Panc1 (cell line): ENCODE measurements around the gene TBCD. TPM values are rescaled to one million over a fixed set of nuclear protein-coding genes. Genes with fewer than 3 reads are reported as not detected.

Source experiments
- ATAC-seq: fragments of 200-7000 bp; cut with Tn5 transposase; 2 replicates; pipeline ENCODE4 v1.9.1; 2020; ENCODE audit warnings: mild to moderate bottlenecking, moderate library complexity
- BruUV-seq: library from RNA; stranded (reverse); fragments of 400-500 nt; replicated peaks from 2 replicates; lab custom pipeline; 2021; lab: Mats Ljungman, UMichigan
- CTCF ChIA-PET: fragments of 300-600 bp; sonication (Branson Sonifier 250); formaldehyde crosslinking; loops from one replicate; lab custom pipeline; 2022; ENCODE audit warnings: antibody characterized with exemption; lab: Charles Lee
- POLR2A ChIA-PET: fragments of 300-600 bp; sonication (Branson Sonifier 250); formaldehyde crosslinking; loops from one replicate; lab custom pipeline; 2022; ENCODE audit warnings: antibody characterized with exemption; lab: Charles Lee
- DNase-seq: peaks from one replicate; pipeline ENCODE4 v3.0.0-alpha.2; 2010; ENCODE audit warnings: low read depth, low spot score
- H3K27ac ChIP-seq: 2 replicates; pipeline ENCODE4 v1.5.1; 2011; ENCODE audit warnings: mild to moderate bottlenecking, low read length, inconsistent platforms
- H3K27me3 ChIP-seq: fragments of 200-500 bp; sonication (Bioruptor generic); 2 replicates; pipeline ENCODE4 v1.6.0; 2014; ENCODE audit warnings: low read length, inconsistent platforms; ENCODE audit not compliant: control insufficient read depth, insufficient read depth
- H3K36me3 ChIP-seq: fragments of 200-500 bp; sonication (Bioruptor generic); 2 replicates; pipeline ENCODE4 v1.5.1; 2014; ENCODE audit warnings: inconsistent platforms, mild to moderate bottlenecking, low read length, moderate library complexity; ENCODE audit not compliant: control insufficient read depth, insufficient read depth
- H3K4me1 ChIP-seq: 2 replicates; pipeline ENCODE4 v1.5.1; 2011; ENCODE audit warnings: inconsistent platforms, mild to moderate bottlenecking, low read length, moderate library complexity; ENCODE audit not compliant: control insufficient read depth, insufficient read depth
- H3K4me3 ChIP-seq, 2 experiments: 2 replicates each; pipeline ENCODE4 v1.5.1; 2011 to 2012; ENCODE audit warnings: low read depth in 2 of 2, low read length in 2 of 2, mild to moderate bottlenecking in 2 of 2, inconsistent platforms in 1 of 2, moderate library complexity in 1 of 2
- H3K9me3 ChIP-seq: fragments of 200-500 bp; sonication (Bioruptor generic); 2 replicates; pipeline ENCODE4 v1.5.1; 2014; ENCODE audit warnings: low read depth, mild to moderate bottlenecking, inconsistent platforms, low read length, moderate library complexity; ENCODE audit not compliant: control insufficient read depth, insufficient read depth
- POLR2AphosphoS5 ChIP-seq: IDR thresholded peaks from 2 replicates; pipeline ENCODE4 v1.6.1; 2012; ENCODE audit warnings: mild to moderate bottlenecking, low read depth, low read length, moderate library complexity
- REST ChIP-seq, 2 experiments: IDR thresholded peaks; 2 replicates each; pipeline ENCODE4 v1.6.1; 2011 to 2012; ENCODE audit warnings: low read depth in 2 of 2, control low read depth in 1 of 2, low read length in 1 of 2, mild to moderate bottlenecking in 1 of 2, moderate library complexity in 1 of 2; ENCODE audit not compliant: insufficient read depth in 1 of 2
- SIN3A ChIP-seq: IDR thresholded peaks from 2 replicates; pipeline ENCODE4 v1.6.1; 2012; ENCODE audit warnings: low read depth, mild to moderate bottlenecking, low read length, moderate library complexity, borderline replicate concordance; ENCODE audit not compliant: insufficient read depth
- TCF7L2 ChIP-seq: IDR thresholded peaks from 2 replicates; pipeline ENCODE4 v1.6.1; 2011; ENCODE audit warnings: mild to moderate bottlenecking, low read depth, low read length, inconsistent platforms
- in situ Hi-C: cut with HindIII; loops from 2 replicates; pipeline ENCODE4 v1.10.0; 2016; ENCODE audit warnings: low sequenced_read_pairs, low pct_unique_long_range_greater_than_20kb
- intact Hi-C: fragments of 100-400 bp; cut with micrococcal nuclease; formaldehyde crosslinking; loops from one replicate; pipeline ENCODE4 v1.10.0; 2022; ENCODE audit not compliant: unreplicated experiment
- total RNA-seq: library from RNA; stranded (reverse); gene quantifications from one replicate; pipeline ENCODE4 v1.2.1, GENCODE V29; 2021; ENCODE audit not compliant: unreplicated experiment
- TF ChIP-seq, protein P1 (sequence below): fragments of 450-650 bp; IDR thresholded peaks from 2 replicates; pipeline ENCODE4 v1.5.1; 2017; ENCODE audit warnings: mild to moderate bottlenecking

The TBCD gene
- total RNA-seq, 1 experiment from 2014 or later = 186 TPM

GRCh38 chr17:82923366-82924113, 171.7 kb downstream of the TBCD start:
- TF ChIP-seq TCF7L2 (no peak), POLR2AphosphoS5 (no peak), REST (IDR thresholded peaks at IDR 0.05; ENCODE audit: insufficient read depth in 1 of 2, low read depth in 2 of 2, low read length in 1 of 2) (no peak), SIN3A (no peak)
- TF ChIP-seq, protein P1, sequence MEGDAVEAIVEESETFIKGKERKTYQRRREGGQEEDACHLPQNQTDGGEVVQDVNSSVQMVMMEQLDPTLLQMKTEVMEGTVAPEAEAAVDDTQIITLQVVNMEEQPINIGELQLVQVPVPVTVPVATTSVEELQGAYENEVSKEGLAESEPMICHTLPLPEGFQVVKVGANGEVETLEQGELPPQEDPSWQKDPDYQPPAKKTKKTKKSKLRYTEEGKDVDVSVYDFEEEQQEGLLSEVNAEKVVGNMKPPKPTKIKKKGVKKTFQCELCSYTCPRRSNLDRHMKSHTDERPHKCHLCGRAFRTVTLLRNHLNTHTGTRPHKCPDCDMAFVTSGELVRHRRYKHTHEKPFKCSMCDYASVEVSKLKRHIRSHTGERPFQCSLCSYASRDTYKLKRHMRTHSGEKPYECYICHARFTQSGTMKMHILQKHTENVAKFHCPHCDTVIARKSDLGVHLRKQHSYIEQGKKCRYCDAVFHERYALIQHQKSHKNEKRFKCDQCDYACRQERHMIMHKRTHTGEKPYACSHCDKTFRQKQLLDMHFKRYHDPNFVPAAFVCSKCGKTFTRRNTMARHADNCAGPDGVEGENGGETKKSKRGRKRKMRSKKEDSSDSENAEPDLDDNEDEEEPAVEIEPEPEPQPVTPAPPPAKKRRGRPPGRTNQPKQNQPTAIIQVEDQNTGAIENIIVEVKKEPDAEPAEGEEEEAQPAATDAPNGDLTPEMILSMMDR = no peak
- no peak for ATAC-seq
- in situ Hi-C loops (no loop called here), intact Hi-C loops (no loop called here)
- ChIA-PET CTCF (no interaction called here), POLR2A (no interaction called here)
- Histone ChIP-seq H3K9me3 (no peaks in the 10 kb centered on the region), H3K36me3 (peaks cover 8% of the 10 kb centered on the region), H3K4me1 (no peaks in the 10 kb centered on the region), H3K27ac (no peak overlapping the region), H3K4me3 (no peak overlapping the region), H3K27me3 (no peaks in the 10 kb centered on the region)
- no peak for DNase-seq
- no TSS peak for BruUV-seq

GRCh38 chr17:82924214-82924613, 172.3 kb downstream of the TBCD start:
- no peaks in the 10 kb centered on the region for H3K4me1 ChIP-seq
- peaks cover 8% of the 10 kb centered on the region for H3K36me3 ChIP-seq
- ATAC-seq (no peak), DNase-seq (no peak)
- H3K27ac ChIP-seq = no peak overlapping the region
- TF ChIP-seq SIN3A (no peak), REST (IDR thresholded peaks at IDR 0.05; ENCODE audit: insufficient read depth in 1 of 2, low read depth in 2 of 2, low read length in 1 of 2) (no peak), POLR2AphosphoS5 (no peak), TCF7L2 (no peak)
- TF ChIP-seq, protein P1 = no peak
- ChIA-PET CTCF (no interaction called here), POLR2A (no interaction called here)
- no peak overlapping the region for H3K4me3 ChIP-seq
- BruUV-seq = no TSS peak
- no peaks in the 10 kb centered on the region for H3K9me3 ChIP-seq
- intact Hi-C loops = no loop called here
- H3K27me3 ChIP-seq = no peaks in the 10 kb centered on the region
- in situ Hi-C loops = no loop called here
